Fibroblast of gingiva (primary cell): Measurements from ENCODE around the gene ADGRE2.

Experiments used
- DNase-seq: peaks from one replicate; pipeline ENCODE4 v3.0.0-alpha.2; 2011; ENCODE audit warnings: low read depth

The ADGRE2 gene

GRCh38 chr19:14733574-14733973 is 44.8 kb downstream of the ADGRE2 start:
- DNase-seq = no peak

GRCh38 chr19:14732510-14732909 is 45.9 kb downstream of the ADGRE2 start:
- no peak for DNase-seq

GRCh38 chr19:14731200-14731599 is 47.2 kb downstream of the ADGRE2 start:
- DNase-seq = no peak

GRCh38 chr19:14728595-14728994 is 49.8 kb downstream of the ADGRE2 start:
- DNase-seq = no peak

DNA sequence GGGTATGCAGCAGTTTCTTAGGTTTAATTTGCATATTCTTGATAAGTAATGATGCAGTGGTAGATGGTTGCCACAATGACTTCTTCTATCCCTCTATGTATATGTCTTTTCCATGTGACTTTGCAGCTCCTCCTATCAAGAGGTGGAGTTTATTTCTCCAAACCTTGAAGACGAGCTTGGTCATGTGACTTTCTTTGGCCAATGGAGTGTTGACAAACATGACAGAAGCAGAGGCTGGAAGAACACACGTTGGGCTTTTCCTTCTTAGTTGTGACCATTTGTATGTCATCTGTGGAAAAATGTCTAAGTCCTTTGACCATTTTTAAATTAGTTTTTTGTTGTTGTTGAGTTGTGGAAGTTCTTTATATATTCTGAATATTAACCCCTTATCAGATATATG is 56.2 kb downstream of the ADGRE2 start:
- DNase-seq = no peak

DNA sequence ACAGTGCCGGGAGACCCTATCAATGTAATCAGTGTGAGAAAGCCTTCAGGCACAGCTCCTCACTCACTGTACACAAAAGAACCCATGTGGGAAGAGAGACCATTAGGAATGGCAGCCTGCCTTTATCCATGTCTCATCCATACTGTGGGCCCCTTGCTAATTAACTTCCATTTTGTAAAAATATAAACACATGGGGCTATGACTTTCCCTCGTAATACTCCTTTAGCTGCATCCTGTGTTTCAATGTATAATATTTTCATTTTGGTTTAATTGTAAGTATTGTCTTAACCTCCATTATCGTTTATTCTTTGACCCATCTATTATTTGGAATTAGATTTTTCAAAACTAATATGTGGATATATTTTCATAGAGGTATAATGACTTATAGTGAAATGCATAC is 59.2 kb downstream of the ADGRE2 start:
- DNase-seq = no peak

DNA sequence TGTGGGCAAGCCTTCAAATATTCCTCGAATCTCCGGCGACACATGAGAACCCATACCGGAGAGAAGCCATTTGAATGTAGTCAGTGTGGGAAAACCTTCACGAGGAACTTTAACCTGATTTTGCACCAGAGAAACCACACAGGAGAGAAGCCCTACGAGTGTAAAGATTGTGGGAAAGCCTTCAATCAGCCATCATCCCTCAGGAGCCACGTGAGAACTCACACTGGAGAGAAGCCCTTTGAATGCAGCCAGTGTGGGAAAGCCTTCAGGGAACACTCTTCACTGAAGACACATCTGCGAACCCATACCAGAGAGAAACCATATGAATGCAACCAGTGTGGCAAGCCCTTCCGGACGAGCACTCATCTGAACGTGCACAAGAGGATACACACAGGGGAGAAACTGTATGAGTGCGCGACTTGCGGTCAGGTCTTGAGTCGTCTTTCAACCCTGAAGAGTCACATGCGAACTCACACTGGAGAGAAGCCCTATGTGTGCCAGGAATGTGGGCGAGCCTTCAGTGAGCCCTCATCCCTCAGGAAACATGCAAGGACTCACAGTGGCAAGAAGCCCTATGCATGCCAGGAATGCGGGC is 59.7 kb downstream of the ADGRE2 start:
- no peak for DNase-seq

- DNase-seq = no peak
Observed at GRCh38 chr19:14715841-14716240, 62.5 kb downstream of the ADGRE2 start.

- no peak for DNase-seq
Observed at GRCh38 chr19:14704450-14704849, 73.9 kb downstream of the ADGRE2 start.

GRCh38 chr19:14703833-14704232 is 74.5 kb downstream of the ADGRE2 start:
- no peak for DNase-seq

DNA sequence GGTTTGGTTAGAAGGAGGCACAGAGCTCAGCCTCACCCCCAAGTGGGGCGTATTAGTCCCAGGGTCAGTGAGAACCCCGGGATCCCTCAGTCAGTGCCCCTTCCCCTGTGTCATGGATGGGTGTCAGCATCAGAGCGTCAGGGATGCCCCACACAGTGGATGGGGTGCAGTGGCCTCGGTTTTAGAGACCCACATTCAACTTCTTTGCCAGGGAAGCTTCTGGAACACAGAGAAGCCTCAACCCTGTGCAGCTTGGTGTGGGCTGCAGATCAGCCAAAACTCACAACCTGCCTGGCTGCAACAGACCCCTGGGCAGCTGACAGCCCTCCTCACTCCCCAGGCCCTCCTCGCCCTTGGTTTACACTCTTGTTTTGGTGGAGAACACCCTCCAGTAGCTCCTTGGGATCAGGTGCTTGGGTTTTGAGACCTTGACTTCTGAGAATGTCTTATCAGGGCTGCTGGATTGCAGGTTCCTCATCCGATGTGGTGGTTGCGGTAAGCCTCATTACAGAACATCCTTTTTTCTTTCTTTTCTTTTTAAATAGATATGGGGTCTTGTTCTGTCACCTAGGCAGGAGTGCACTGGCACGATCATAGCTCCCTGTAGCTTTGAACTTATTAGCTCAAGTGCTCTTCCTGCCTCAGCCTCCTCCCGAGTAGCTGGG is 77.5 kb downstream of the ADGRE2 start:
- no peak for DNase-seq

DNA sequence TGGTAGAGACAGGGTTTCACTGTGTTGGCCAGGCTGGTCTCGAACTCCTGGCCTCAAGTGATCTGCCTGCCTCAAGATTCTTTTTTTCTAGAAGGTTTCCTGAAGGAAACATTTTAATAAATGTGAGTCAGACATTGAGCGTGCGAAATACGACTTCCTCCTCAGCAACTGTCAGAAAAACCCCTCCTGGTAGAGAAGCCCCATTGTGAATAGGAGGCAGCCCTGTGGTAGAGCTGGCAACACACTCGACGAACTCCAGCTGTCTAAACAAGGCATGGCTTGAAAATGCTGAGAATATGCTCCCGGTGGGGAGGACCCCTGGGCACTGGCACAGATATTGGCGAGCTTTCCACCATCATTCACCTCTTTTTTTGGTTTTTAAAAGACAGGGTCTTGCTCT is 78.7 kb downstream of the ADGRE2 start:
- no peak for DNase-seq

DNA sequence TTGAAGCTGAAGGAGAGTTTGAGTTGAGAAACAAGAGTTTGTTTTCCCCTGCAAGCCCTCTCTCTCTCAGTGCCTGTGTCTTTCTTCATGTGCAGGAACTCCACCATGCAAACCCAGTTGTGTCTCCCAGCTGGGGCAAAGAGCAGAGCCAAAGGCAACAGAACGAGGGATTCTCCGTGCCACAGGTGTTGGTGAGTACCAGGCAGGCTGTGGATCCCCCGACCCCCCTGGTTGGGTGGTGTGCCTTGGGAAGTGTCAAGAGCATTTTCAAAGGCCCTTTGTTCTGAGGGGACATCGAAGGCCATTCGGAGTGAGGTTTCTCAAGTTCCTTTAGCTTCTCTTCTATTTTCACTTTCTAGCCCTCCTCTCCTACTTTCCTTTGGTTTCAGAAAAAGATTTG is 82.9 kb downstream of the ADGRE2 start:
- no peak for DNase-seq

- DNase-seq = no peak
Observed at GRCh38 chr19:14694641-14695266, 83.6 kb downstream of the ADGRE2 start.

DNA sequence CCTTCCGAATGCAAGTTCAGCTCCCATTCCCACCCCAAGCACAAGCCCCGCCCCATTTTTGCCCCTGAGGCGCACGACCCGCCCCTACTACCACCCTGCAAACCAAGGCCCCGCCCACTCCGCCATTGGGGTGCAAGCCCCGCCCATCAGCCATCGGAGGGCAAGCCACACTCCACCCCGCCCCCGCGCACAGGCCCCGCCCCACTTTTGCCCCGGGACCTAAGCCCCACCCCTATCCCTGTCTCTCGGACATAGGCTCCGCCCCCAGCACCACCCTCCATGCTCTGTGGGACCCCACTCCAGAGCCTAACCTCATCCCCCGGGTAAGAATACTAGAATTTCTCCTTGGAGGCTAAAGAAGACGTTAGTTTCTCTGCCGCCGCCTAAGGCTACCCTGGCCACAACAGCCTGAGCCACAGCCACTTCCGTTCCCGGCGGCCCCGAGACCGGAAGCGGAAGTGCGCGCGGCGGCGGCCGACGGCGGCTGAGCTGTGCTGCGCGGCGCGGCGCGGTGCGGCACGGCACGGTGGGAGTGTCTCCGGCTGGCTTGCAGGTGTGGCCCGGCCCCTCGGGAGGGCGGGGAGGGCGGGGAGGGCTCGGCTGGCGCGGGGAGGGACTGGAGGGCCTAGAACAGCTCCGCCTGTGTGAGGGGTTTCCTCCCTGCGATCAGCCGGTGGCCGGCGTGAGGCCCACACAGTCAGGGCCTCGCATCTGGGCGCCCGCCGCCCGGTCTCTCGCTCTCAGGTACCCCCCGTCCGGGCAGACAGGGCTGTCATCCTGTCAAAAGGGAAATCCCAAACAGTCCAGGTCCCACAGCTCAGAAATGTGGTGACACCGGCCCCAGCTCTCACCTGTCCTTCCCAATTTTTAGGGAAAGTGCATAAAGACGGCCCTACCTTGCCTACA is 88.5 kb downstream of the ADGRE2 start, which contains the start of gene ZNF333:
ZNF333 (plus strand) TSS at position 451 of the 906 bp plus-strand sequence. CDS start 3,444 bp downstream, outside the sequence.
- peak; percentile 81 for DNase-seq

DNA sequence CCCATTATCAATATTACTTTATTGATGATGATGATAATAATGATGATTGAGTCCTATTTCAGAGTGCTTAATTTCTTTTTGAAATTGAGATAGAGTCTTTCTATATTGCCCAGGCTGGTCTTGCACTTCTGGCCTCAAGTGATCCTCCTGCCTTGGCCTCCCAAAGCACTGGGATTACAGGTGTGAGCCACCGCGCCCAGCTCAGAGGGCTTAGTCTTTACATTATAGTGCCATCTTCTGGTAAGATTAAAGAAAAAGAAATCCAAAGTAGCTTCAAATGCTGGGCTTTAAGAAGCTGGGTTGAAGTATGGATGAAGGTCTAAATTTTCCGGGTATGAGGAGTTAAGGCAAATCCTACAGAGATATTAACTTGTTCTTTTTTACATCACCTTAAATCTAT is 91.9 kb downstream of the ADGRE2 start:
- DNase-seq = no peak

GRCh38 chr19:14683439-14683838 is 94.9 kb downstream of the ADGRE2 start:
- DNase-seq = no peak
